NCI-H1417 treated with DMSO at 0.1 percent for 48 hours (cell line): ENCODE results near the gene KCTD2.
"Not testable (repeated sequence)": the region's sequence is repeated elsewhere in the genome, so short reads cannot be mapped to it uniquely, and the experiment has no call there.

Experiments
- DNase-seq: peaks from one replicate; lab custom pipeline; 2025; lab: John Stamatoyannopoulos, UW

Gene KCTD2

GRCh38 chr17:75051941-75052340 is 4.9 kb downstream of the KCTD2 start:
- DNase-seq, result no peak

GRCh38 chr17:75059369-75060345 is 12.6 kb downstream of the KCTD2 start:
- no peak for DNase-seq

- DNase-seq, result no peak
Observed at GRCh38 chr17:75060434-75061054, 13.5 kb downstream of the KCTD2 start.

- DNase-seq, result no peak
Observed at GRCh38 chr17:75061055-75061438, 14.0 kb downstream of the KCTD2 start.

GRCh38 chr17:75061618-75062017 is 14.6 kb downstream of the KCTD2 start:
- DNase-seq, result no peak

GRCh38 chr17:75063201-75063600 is 16.2 kb downstream of the KCTD2 start:
- DNase-seq, result no peak

- DNase-seq, result no peak
Observed at GRCh38 chr17:75063626-75064025, 16.6 kb downstream of the KCTD2 start.

GRCh38 chr17:75064040-75064439 is 17.0 kb downstream of the KCTD2 start:
- DNase-seq, result no peak

GRCh38 chr17:75064460-75064859 is 17.4 kb downstream of the KCTD2 start:
- no peak for DNase-seq

GRCh38 chr17:75064867-75065561 is 18.0 kb downstream of the KCTD2 start:
- no peak for DNase-seq

- DNase-seq, result no peak
Observed at GRCh38 chr17:75065562-75066151, 18.6 kb downstream of the KCTD2 start.

- no peak for DNase-seq
Observed at GRCh38 chr17:75067856-75068255, 20.8 kb downstream of the KCTD2 start.

- no peak for DNase-seq
Observed at GRCh38 chr17:75068750-75069149, 21.7 kb downstream of the KCTD2 start.

- DNase-seq, result no peak
Observed at GRCh38 chr17:75069783-75070182, 22.8 kb downstream of the KCTD2 start.

- not testable (repeated sequence) for DNase-seq
Observed at GRCh38 chr17:75071478-75072271, 24.6 kb downstream of the KCTD2 start.

GRCh38 chr17:75072909-75073308 is 25.9 kb downstream of the KCTD2 start:
- DNase-seq, result not testable (repeated sequence)

GRCh38 chr17:75073618-75074047 is 26.6 kb downstream of the KCTD2 start:
- no peak for DNase-seq

- no peak for DNase-seq
Observed at GRCh38 chr17:75074532-75074931, 27.5 kb downstream of the KCTD2 start.

- DNase-seq, result no peak
Observed at GRCh38 chr17:75075597-75076336, 28.7 kb downstream of the KCTD2 start.

GRCh38 chr17:75077072-75077495 is 30.1 kb downstream of the KCTD2 start:
- DNase-seq, result no peak
